H1 (cell line): ENCODE measurements around the gene C1S.

Source experiments
- ASH2L ChIP-seq: fragments of 200-600, 300-600 bp; sonication (generic); IDR thresholded peaks from one replicate; pipeline ENCODE4 v1.7.1; 2017; ENCODE audit warnings: low read length
- CTCF ChIP-seq, 3 experiments: IDR thresholded peaks; 1 replicate in 2 of 3; 2 replicates in 1 of 3; pipeline versions ENCODE4 v1.5.1 to v1.6.1; 2011; ENCODE audit warnings: low read length in 3 of 3, mild to moderate bottlenecking in 3 of 3, inconsistent platforms in 2 of 3, low read depth in 1 of 3, moderate library complexity in 1 of 3; ENCODE audit not compliant: insufficient read depth in 1 of 3; ENCODE audit errors: control extremely low read depth in 1 of 3
- MAFK ChIP-seq: IDR thresholded peaks from 2 replicates; pipeline ENCODE4 v1.6.1; 2012; ENCODE audit warnings: low read depth, mild to moderate bottlenecking, improper control_type of control experiment, low read length
- POLR2AphosphoS5 ChIP-seq: IDR thresholded peaks from 2 replicates; pipeline ENCODE4 v1.6.1; 2011; ENCODE audit warnings: low read depth, low read length
- RBBP5 ChIP-seq: IDR thresholded peaks from 2 replicates; pipeline ENCODE4 v1.7.1; 2012; ENCODE audit warnings: low read depth, mild to moderate bottlenecking, inconsistent platforms, low read length, moderate library complexity, borderline replicate concordance
- SIN3A ChIP-seq, 2 experiments: IDR thresholded peaks in 1 of 2; conservative IDR thresholded peaks in 1 of 2; 2 replicates each; pipeline ENCODE4 v1.6.1; 2011 to 2012; ENCODE audit warnings: low read length in 2 of 2, improper control_type of control experiment in 1 of 2, low read depth in 1 of 2, mild to moderate bottlenecking in 1 of 2
- SP1 ChIP-seq: IDR thresholded peaks from 2 replicates; pipeline ENCODE4 v1.6.1; 2011; ENCODE audit warnings: low read depth, low read length
- ZNF274 ChIP-seq: IDR thresholded peaks from 2 replicates; pipeline ENCODE4 v1.7.0; 2012; ENCODE audit warnings: low read length, borderline replicate concordance; ENCODE audit errors: extremely low read depth

DNA sequence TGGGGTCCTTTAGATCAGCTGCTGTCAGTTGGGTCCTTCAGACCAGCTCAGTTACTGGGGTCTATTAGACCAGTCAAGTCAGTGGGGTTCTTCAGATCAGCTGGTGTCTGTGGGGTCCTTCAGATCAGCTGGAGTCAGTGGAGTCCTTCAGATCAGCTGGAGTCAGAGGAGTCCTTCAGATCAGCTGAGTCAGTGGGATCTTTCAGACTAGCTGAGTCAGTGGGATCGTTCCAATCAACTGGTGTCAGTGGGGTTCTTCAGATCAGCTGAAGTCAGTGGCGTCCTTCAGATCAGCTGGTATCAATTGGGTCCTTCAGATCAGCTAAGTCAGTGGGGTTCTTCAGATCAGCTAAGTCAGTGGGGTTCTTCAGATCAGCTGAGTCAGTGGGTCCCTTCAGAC is 27.5 kb upstream of the C1S start:
- no peak for TF ChIP-seq POLR2AphosphoS5
- TF ChIP-seq SP1: no peak
- no peak for TF ChIP-seq ZNF274
- TF ChIP-seq SIN3A (conservative IDR thresholded peaks at IDR 0.05 in 1 of 2, IDR thresholded peaks at IDR 0.05 in 1 of 2; ENCODE audit: low read depth in 1 of 2, low read length in 2 of 2): no peak
- TF ChIP-seq ASH2L: no peak
- TF ChIP-seq MAFK: no peak
- TF ChIP-seq RBBP5: no peak
- TF ChIP-seq CTCF (IDR thresholded peaks at IDR 0.05; ENCODE audit: control extremely low read depth in 1 of 3, insufficient read depth in 1 of 3, low read depth in 1 of 3, low read length in 3 of 3): no peak
